ENCODE results near the gene BBS9. TPM values are rescaled to one million over a fixed set of nuclear protein-coding genes. Genes with fewer than 3 reads are reported as not detected.

BBS9 gene
- total RNA-seq, 1 experiment from 2014 or later = 5.7 TPM

GRCh38 chr7:33547880-33548279 lies 418.5 kb downstream of the BBS9 start:
- DNase-seq = no peak
- H3K4me2 ChIP-seq (ENCODE audit: low read length) = no peak overlapping the region
- no peaks in the 10 kb centered on the region for H3K4me1 ChIP-seq (ENCODE audit: insufficient read depth, low read length)
- no peak for ATAC-seq
- H3K79me2 ChIP-seq (ENCODE audit: low read length) = no peaks in the 10 kb centered on the region
- H3K36me3 ChIP-seq (ENCODE audit: low read depth, low read length) = no peaks in the 10 kb centered on the region
- no peaks in the 10 kb centered on the region for H3K27me3 ChIP-seq (ENCODE audit: low read length)
- no peak for TF ChIP-seq EZH2phosphoT487 (IDR thresholded peaks at IDR 0.05; ENCODE audit: borderline replicate concordance, low read length)
- TF ChIP-seq EZH2 (IDR thresholded peaks at IDR 0.05; ENCODE audit: low read length, unreplicated experiment) = no peak
- TF ChIP-seq CTCF (conservative IDR thresholded peaks at IDR 0.05; ENCODE audit: low read depth, low read length) = no peak
- H3F3A ChIP-seq (ENCODE audit: low read length, unreplicated experiment) = no peaks in the 10 kb centered on the region
- no peaks in the 10 kb centered on the region for H3K9me2 ChIP-seq (replicated peaks; ENCODE audit: low read length)
- no peak overlapping the region for H3K27ac ChIP-seq (ENCODE audit: low read length)
- no peaks in the 10 kb centered on the region for H3K9me3 ChIP-seq (ENCODE audit: low read length)
- no peak overlapping the region for H2AFZ ChIP-seq (ENCODE audit: low read length)
- ChIA-PET CTCF (no interaction called here), POLR2A (ENCODE audit: unreplicated experiment) (no interaction called here)
- H3K9ac ChIP-seq (ENCODE audit: low read length) = no peak overlapping the region
- H4K20me1 ChIP-seq (ENCODE audit: low read length) = no peaks in the 10 kb centered on the region
- intact Hi-C loops (cut with micrococcal nuclease) = no loop called here
- BruUV-seq (replicated peaks) = no TSS peak
- H3K4me3 ChIP-seq (ENCODE audit: low read length) = no peak overlapping the region

- Histone ChIP-seq H3K27me3 (ENCODE audit: low read length) (no peaks in the 10 kb centered on the region), H3K4me3 (ENCODE audit: low read length) (no peak overlapping the region), H2AFZ (ENCODE audit: low read length) (no peak overlapping the region), H3F3A (ENCODE audit: low read length, unreplicated experiment) (no peaks in the 10 kb centered on the region), H3K36me3 (ENCODE audit: low read depth, low read length) (no peaks in the 10 kb centered on the region), H3K4me2 (ENCODE audit: low read length) (no peak overlapping the region), H3K27ac (ENCODE audit: low read length) (no peak overlapping the region), H3K79me2 (ENCODE audit: low read length) (no peaks in the 10 kb centered on the region), H3K9me2 (replicated peaks; ENCODE audit: low read length) (no peaks in the 10 kb centered on the region), H3K9me3 (ENCODE audit: low read length) (no peaks in the 10 kb centered on the region), H3K4me1 (ENCODE audit: insufficient read depth, low read length) (no peaks in the 10 kb centered on the region), H4K20me1 (ENCODE audit: low read length) (no peaks in the 10 kb centered on the region), H3K9ac (ENCODE audit: low read length) (no peak overlapping the region)
- DNase-seq (no peak), ATAC-seq (no peak)
- no TSS peak for BruUV-seq (replicated peaks)
- intact Hi-C loops (cut with micrococcal nuclease) = no loop called here
- TF ChIP-seq CTCF (conservative IDR thresholded peaks at IDR 0.05; ENCODE audit: low read depth, low read length) (no peak), EZH2 (IDR thresholded peaks at IDR 0.05; ENCODE audit: low read length, unreplicated experiment) (no peak), EZH2phosphoT487 (IDR thresholded peaks at IDR 0.05; ENCODE audit: borderline replicate concordance, low read length) (no peak)
- ChIA-PET POLR2A (ENCODE audit: unreplicated experiment) (no interaction called here), CTCF (no interaction called here)
These were observed 421.0 kb downstream of the BBS9 start for GRCh38 chr7:33550363-33550762.

GRCh38 chr7:33550979-33551378 lies 421.6 kb downstream of the BBS9 start:
- H3K36me3 ChIP-seq (ENCODE audit: low read depth, low read length) = no peaks in the 10 kb centered on the region
- ChIA-PET POLR2A (ENCODE audit: unreplicated experiment) (no interaction called here), CTCF (no interaction called here)
- H4K20me1 ChIP-seq (ENCODE audit: low read length) = no peaks in the 10 kb centered on the region
- H3K9ac ChIP-seq (ENCODE audit: low read length) = no peak overlapping the region
- no peaks in the 10 kb centered on the region for H3K27me3 ChIP-seq (ENCODE audit: low read length)
- no peaks in the 10 kb centered on the region for H3K9me2 ChIP-seq (replicated peaks; ENCODE audit: low read length)
- intact Hi-C loops (cut with micrococcal nuclease) = no loop called here
- no TSS peak for BruUV-seq (replicated peaks)
- H3K4me1 ChIP-seq (ENCODE audit: insufficient read depth, low read length) = no peaks in the 10 kb centered on the region
- ATAC-seq (no peak), DNase-seq (no peak)
- no peaks in the 10 kb centered on the region for H3K79me2 ChIP-seq (ENCODE audit: low read length)
- TF ChIP-seq EZH2 (IDR thresholded peaks at IDR 0.05; ENCODE audit: low read length, unreplicated experiment) (no peak), CTCF (conservative IDR thresholded peaks at IDR 0.05; ENCODE audit: low read depth, low read length) (no peak), EZH2phosphoT487 (IDR thresholded peaks at IDR 0.05; ENCODE audit: borderline replicate concordance, low read length) (no peak)
- H3K27ac ChIP-seq (ENCODE audit: low read length) = no peak overlapping the region
- H3K9me3 ChIP-seq (ENCODE audit: low read length) = no peaks in the 10 kb centered on the region
- no peak overlapping the region for H3K4me2 ChIP-seq (ENCODE audit: low read length)
- H3F3A ChIP-seq (ENCODE audit: low read length, unreplicated experiment) = no peaks in the 10 kb centered on the region
- no peak overlapping the region for H2AFZ ChIP-seq (ENCODE audit: low read length)
- no peak overlapping the region for H3K4me3 ChIP-seq (ENCODE audit: low read length)
